GM18870 (cell line): ENCODE measurements around the gene ADGRG2.
"Not testable (repeated sequence)": the region's sequence is repeated elsewhere in the genome, so short reads cannot be mapped to it uniquely, and the experiment has no call there.

Experiments
- ATAC-seq: cut with Tn5 transposase; IDR thresholded peaks from one replicate; pipeline ENCODE4 v1.9.1; 2021; ENCODE audit warnings: moderate library complexity; ENCODE audit not compliant: unreplicated experiment

The ADGRG2 gene

GRCh38 chrX:19086102-19086772, 36.0 kb downstream of the ADGRG2 start:
- no peak for ATAC-seq

GRCh38 chrX:19085666-19086065, 36.6 kb downstream of the ADGRG2 start:
- no peak for ATAC-seq

- ATAC-seq, result no peak
These were observed 46.5 kb downstream of the ADGRG2 start for GRCh38 chrX:19075754-19076153.

GRCh38 chrX:19072372-19072771, 49.9 kb downstream of the ADGRG2 start:
- ATAC-seq, result no peak

- ATAC-seq, result no peak
These were observed 51.7 kb downstream of the ADGRG2 start for GRCh38 chrX:19070555-19070994.

- not testable (repeated sequence) for ATAC-seq
These were observed 55.3 kb downstream of the ADGRG2 start for GRCh38 chrX:19066987-19067386.

- no peak for ATAC-seq
These were observed 56.7 kb downstream of the ADGRG2 start for GRCh38 chrX:19065535-19065934.

GRCh38 chrX:19064175-19064574, 58.1 kb downstream of the ADGRG2 start:
- no peak for ATAC-seq

- no peak for ATAC-seq
These were observed 59.2 kb downstream of the ADGRG2 start for GRCh38 chrX:19063030-19063429.

- no peak for ATAC-seq
These were observed 63.2 kb downstream of the ADGRG2 start for GRCh38 chrX:19059067-19059466.

GRCh38 chrX:19057856-19058255, 64.4 kb downstream of the ADGRG2 start:
- ATAC-seq, result no peak

- ATAC-seq, result no peak
These were observed 73.2 kb downstream of the ADGRG2 start for GRCh38 chrX:19049110-19049509.

GRCh38 chrX:19046343-19047215, 75.7 kb downstream of the ADGRG2 start:
- no peak for ATAC-seq

GRCh38 chrX:19040373-19040772, 81.9 kb downstream of the ADGRG2 start:
- ATAC-seq, result no peak

GRCh38 chrX:19034025-19034424, 88.2 kb downstream of the ADGRG2 start:
- ATAC-seq, result no peak

- no peak for ATAC-seq
These were observed 91.5 kb downstream of the ADGRG2 start for GRCh38 chrX:19030805-19031204.

GRCh38 chrX:19028560-19028959, 93.7 kb downstream of the ADGRG2 start:
- ATAC-seq, result no peak

- ATAC-seq, result no peak
These were observed 97.9 kb downstream of the ADGRG2 start for GRCh38 chrX:19024366-19024765.

GRCh38 chrX:19019996-19020395, 102.3 kb downstream of the ADGRG2 start:
- no peak for ATAC-seq

- ATAC-seq, result no peak
These were observed 105.0 kb downstream of the ADGRG2 start for GRCh38 chrX:19017271-19017670.

- not testable (repeated sequence) for ATAC-seq
These were observed 105.7 kb downstream of the ADGRG2 start for GRCh38 chrX:19016614-19017013.

- no peak for ATAC-seq
These were observed 114.4 kb downstream of the ADGRG2 start for GRCh38 chrX:19007868-19008267.
